Measurements from ENCODE around the gene TESPA1.
"Not testable (repeated sequence)": the region's sequence is repeated elsewhere in the genome, so short reads cannot be mapped to it uniquely, and the experiment has no call there.

TESPA1 gene

DNA sequence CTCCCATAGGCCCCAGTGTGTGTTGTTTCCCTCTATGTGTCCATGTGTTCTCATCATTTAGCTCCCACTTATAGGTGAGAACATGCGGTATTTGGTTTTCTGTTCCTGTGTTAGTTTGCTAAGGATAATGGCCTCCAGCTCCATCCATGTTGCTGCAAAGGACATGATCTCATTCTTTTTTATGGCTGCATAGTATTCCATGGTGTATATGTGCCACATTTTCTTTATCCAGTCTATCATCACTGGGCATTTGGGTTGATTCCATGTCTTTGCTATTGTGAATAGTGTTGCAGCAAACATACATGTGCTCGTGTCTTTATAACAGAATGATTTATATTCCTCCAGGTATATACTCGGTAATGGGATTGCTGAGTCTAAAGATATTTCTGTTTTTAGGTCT, 2.2 kb upstream of the TESPA1 start:
- not testable (repeated sequence) for DNase-seq (ENCODE audit: low read depth, low spot score)

DNA sequence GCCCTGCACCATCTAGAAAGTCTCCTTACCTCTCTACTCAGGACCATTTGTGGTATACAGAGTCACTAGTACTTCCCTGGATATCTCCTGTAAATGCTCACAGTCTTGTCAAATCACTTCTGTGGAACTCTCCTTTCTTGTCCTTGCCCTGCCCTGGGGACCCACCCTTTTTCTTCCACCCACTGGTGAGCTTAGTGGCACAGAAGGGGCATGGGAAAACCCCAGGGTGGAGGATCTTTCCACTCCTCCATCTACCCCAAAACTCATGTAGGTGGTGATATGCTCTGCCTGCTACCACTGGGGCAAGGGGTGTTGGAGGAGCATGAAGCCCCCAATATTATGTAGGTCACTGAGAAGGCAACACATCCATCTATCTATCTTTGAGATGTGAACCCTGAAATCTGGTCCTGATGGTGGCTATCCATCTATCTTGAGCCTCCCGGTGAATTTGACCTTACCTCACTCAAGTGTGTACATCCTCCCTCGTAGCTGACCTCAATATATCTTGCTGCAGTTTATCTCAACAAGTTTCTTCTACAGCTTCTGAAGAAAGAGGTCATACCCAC, 943 bp downstream of the TESPA1 start:
- no peak for DNase-seq (ENCODE audit: low read depth, low spot score)

DNA sequence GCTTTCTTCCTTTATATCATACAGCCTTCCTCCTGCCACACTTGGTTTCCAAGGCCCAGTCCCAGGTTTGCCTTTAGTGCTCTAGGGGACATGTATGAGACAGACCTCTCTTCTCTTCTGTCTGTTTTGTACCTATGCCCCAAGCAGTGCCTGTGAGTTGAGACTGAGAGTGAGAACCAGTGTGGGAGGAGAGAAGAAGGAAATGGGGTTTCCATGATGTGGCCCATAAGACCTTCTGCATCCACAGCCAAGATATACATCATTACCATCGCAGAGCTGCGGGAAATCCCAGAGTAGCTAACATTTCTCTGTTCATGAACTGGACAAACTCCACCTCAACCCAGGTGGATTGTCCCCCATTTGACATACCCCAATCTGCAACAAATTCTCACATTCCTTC, 2.8 kb downstream of the TESPA1 start:
- peak; percentile 9 for DNase-seq (ENCODE audit: low read depth, low spot score)

DNA sequence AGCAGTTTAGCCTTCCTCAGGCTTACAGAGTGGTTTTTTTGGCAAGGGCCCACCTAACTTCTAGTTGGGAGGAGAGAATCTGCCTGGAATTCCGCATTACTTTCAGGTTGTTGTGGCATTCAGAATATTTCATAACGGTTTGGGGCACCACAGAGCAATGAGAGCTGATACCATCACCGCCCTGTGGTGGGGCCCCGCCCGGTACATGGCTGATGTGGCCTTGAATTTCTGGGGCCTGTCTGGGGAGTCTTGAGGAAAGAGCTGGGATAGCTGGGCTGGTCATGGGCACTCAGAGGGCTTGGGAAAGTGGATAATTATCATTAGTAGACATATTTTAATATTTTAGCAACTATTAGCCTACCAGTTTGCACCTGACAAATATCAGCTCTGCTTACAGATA, 4.2 kb downstream of the TESPA1 start:
- DNase-seq (ENCODE audit: low read depth, low spot score): no peak

DNA sequence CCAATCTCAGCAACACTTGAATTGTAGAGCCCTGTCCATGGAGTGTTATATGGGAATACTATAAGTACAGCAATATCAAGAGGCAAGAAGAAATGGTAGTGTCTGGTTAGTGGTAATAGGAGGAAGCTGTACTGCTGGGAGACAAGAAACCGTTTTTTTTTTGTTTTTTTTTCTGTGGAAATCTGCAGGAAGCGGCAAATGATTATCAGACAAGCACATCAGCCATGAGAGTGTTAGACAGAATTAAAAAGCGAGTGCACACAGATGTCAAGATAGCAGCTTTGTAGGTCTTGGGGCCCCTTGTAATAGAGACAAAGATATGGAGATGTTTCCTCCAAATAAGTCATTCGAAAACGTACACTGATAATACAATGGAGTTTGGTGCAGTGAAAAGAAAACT, 6.7 kb downstream of the TESPA1 start:
- no peak for DNase-seq (ENCODE audit: low read depth, low spot score)

DNA sequence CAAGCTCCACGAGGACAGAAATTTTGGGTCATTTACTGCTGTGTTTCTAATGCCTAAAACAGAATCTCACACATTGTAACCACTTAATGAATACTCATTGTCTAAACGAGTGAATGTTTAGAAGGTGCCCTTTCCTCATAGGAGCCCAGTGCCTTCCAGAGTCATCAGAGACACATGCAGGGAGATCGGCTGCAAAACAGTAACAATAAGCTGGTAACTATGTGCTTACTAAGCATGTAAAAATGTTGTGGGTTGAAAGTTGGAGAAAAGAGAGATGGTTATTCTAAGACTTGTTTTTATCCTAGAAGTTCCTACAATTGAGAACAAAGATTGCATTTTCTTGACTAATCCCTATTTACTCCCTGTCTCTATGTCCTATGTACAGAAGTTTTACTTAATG, 7.4 kb downstream of the TESPA1 start:
- DNase-seq (ENCODE audit: low read depth, low spot score): no peak

DNA sequence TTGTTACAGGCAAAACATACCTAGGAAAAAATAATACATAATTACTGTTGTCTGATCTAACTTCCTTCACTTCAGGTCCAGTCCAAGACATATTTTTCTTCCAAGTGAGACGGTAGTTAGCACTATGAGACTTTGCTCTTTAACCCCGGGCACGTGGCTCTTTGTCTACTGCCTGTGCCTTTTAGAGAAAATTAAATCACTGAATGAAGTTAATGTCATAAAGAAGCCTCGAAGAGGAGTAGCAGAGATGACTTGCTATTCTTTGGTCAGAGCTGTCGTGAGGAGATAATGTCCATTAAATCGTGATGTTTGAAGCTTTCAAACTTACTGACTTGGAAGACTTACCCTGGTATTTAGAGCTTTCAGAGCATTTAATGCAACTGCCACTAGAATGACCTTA, 8.7 kb downstream of the TESPA1 start:
- no peak for DNase-seq (ENCODE audit: low read depth, low spot score)

DNA sequence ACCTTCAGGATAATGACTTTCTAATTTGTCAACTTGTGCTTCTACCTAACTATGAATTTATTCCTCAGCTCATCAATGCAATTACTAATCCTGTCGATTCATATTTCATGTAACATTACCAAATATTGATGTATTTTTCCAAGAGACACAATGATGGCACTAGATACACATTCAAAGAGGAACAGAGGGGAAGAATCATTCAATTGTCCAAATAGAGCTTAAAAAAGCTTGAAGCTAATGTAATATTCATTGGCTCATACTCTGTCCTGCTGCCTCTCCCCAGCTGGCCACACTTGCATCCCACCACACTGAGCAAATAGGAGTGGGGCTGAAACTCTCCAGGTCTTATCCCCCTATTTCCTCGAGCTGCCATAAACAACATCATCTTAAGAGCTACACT, 9.3 kb downstream of the TESPA1 start:
- no peak for DNase-seq (ENCODE audit: low read depth, low spot score)

DNA sequence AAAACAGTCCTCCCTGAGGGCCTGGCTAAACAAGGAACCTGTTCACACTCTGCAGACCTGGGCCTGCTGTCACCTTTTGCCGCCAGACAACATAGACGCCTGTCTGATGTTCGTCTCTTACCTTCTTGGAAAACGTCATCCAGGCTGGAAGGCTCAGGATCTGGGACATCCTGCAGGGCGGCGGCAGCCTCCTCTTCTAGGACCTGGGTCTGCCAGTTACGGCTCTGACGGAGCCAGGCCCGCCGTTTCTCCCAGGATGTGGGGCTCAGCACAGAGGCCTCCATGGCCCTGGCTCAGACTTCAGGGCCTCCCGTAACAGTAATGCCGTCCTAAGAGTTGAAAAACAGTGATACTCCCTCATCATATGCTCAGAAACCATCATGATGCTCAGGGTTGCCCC, 10.3 kb downstream of the TESPA1 start:
- DNase-seq (ENCODE audit: low read depth, low spot score): no peak

DNA sequence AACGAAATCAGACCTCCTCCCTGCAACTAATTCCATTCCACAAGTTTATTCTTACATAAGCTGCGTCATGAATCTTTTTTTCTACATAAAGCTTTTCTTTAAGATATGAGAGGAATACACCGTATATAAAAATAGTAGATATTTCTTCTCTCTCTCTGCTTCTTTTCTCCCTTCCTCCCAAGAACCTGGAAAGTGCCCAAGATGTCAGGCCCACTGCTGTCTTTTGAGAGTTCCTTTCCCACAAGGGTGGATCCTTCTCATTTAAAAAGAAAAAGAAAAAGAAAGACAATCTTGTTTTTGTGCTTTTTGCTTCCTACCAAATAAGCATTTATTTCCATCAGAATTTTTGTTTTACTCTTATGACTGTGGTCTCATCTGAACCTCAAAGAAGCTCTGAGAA, 11.0 kb downstream of the TESPA1 start:
- no peak for DNase-seq (ENCODE audit: low read depth, low spot score)

DNA sequence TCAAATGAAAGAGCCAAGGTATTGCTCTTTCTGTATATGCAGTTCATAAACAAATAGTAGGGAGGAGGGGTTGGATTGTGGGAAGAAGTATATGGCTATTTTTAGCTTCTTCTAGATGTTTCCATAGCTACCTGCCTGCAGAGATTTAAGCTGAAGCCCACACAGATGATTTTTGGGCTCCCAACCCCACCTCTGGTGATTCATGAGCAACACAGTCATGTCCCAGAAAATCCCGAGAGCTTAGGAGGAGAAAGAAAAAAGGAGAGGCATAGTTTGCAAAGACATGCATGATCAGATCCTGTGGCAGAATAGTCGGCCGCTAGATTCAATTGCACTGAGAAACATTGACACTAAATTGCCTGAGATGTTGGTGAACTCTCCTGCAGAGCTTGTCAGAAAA, 13.8 kb downstream of the TESPA1 start:
- DNase-seq (ENCODE audit: low read depth, low spot score): no peak

DNA sequence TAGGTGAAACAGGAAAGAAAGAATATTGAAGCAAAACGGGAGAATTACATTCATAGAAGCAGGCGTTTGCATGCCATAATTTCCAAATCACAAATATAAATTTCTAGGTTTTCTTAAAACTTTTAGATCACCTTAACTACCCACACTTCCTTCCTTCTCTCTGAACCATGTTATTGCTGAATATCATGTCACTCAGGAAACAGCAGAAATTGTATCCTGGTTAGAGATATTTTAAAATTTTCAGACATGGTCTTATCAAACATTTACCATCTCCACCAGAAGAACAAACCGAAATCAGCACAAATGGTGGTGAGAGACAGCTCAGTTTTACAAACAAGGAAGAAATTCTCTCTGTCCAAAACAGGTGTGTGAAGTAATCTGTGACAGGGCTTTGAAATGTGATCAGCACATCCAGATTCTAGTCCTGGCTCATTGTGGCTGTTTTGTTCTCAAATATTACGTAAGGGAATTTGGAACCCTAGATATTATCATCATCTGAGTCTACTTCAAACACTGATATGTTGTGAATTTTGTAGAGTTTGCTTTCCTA, 16.3 kb downstream of the TESPA1 start:
- no peak for DNase-seq (ENCODE audit: low read depth, low spot score)

DNA sequence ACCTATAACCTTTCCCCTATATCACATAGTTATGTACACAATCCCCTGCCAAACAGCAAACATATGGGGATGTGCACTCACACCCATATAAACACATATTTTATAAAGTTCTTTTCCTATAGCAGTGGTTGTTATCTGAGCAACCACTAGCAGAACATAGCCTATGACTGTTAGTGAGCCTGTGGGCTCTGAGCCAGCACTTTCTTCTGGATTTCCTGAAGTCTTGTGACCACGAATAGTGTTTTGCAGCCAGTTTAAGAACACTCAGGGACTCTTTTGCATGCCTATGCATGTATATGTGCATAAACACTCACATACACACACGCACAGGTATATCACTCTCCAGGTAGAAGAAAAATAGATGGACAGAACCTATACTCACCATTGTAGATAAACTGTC, 17.1 kb downstream of the TESPA1 start:
- DNase-seq (ENCODE audit: low read depth, low spot score): no peak

DNA sequence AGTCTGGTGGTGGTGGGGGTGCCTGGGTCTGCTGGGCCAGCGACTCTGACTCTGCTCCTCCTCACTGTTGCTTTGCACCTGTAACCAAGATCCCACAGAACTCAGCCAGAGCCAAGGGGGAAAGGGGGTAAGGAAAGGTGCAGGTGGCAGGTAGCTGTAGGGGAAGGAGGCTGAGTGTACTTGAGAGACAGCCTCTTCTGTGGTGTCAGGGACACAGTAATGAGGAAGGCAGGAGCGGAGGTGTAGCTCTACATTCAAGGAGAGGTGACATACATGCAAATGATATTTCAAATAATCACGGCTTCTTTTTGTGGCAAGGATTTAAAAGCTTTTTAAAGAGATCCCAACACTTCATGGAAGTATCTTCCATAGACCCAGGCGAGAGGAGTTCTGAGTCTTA, 23.4 kb downstream of the TESPA1 start:
- no peak for DNase-seq (ENCODE audit: low read depth, low spot score)

DNA sequence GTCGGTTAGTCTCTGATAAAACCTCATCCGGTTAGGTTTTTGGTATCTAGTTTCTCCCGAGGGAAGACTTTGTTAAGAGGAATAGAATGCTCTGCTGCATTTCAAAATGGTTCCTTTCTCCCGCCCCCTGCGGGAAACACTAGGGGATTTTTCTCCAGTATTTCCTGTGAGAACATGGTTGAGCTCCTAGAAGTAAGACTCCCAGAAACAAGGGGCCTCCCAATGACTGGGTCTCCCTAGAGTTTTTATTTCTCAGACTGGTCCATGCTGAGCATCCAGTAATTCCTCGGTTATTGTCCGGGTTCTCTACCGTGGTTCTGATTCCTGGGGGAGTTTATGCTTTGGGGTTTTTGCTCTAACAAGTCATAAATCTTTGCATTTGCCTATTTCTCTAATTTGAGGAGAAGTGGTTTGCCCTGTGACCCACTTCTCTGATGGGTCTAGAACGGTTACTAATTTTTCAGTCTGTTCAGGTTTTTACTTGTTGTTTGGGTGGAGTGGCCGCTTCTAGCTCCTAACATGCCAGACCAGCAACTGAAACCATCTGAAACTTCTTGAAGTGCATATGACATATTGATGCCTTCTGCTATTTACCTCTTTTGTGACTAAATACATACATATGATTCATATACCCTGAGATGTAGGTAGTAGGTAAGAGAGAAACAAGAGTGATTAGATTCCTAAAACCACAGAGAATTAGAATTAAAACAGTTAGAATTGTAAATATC, 25.1 kb downstream of the TESPA1 start:
- DNase-seq (ENCODE audit: low read depth, low spot score): no peak

DNA sequence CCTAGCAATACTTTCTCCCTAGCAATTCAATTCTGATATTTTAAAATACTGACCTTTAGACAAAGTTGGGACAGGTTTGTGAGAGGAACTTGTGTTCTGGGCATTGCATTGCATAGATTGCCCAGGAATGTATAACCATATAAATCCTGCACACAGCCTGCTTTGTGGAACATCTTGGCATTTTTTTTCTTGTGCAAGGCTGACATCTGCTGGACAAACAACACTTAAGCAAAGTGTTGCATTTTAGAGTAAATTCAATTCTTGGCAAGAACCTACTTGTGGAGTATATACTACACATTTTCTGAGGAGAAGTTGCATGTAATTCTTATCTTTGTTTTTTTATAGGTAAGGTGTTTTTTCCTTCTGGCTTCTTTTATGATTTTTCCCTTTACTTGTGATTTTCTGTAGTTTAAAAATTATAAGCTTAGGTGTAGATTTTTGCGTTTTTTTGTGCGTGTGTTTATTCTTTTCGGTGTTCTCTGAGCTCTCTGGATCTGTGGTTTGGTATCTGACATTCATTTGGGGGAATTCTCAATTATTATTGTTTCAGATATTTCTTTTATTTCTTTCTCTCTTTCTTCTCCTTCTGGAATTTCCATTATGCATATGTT, 26.4 kb downstream of the TESPA1 start:
- DNase-seq (ENCODE audit: low read depth, low spot score): no peak

DNA sequence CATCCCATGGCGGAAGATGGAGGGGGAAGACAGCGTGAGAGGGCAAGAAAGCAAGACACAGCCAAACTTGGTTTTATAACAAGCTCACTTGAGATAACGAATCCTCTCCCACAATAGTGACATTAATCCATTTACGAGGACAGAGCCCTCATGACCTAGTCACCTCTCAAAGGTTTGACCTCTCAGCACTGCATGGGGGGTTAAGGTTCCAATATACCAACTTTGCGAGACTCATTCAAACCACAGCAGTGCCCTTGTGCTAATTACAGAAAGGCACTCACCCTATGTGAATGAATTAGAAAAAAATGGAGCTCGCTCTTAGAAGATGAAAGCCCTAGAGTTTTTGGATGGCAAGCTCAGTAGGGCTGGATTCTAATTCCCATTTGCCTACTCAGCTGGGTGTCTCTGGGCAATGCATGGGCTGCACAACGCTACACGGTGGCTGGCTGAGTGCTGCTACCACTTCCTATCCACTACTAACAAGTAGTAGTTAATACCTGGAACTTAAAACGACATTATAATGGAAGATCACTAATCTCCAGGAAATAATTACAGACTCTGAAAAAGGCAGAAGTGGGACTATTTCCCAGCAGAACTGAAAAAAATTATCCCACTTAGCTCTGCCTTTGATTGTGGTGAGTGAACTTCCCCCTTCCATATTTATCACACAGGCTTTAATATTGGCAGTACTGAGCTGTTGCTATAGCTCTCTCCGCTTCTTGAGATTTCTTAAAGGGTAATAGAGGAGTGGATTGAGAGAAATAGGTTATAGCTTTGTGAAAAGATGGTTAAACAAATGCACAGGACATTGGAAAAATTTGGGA, 27.5 kb downstream of the TESPA1 start:
- no peak for DNase-seq (ENCODE audit: low read depth, low spot score)

DNA sequence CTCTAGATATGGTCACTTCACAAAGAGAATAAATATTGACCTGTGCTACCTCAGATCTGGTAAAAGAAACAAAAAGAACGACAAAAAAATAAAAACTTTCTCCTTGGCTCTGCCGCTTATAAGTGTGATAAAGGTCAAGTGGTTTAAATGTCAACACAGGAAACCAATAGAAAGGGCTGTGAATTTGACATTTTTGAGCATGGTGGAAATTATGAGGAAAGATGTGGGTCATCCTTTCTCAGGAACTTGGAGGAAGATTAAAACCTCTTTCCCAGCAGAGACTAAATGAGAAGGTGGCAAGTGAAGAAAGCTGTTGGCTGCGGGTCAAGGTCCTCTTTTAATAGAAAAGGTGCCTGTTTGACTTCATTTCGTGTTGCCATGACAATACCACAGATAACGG, 28.2 kb downstream of the TESPA1 start:
- DNase-seq (ENCODE audit: low read depth, low spot score): no peak

DNA sequence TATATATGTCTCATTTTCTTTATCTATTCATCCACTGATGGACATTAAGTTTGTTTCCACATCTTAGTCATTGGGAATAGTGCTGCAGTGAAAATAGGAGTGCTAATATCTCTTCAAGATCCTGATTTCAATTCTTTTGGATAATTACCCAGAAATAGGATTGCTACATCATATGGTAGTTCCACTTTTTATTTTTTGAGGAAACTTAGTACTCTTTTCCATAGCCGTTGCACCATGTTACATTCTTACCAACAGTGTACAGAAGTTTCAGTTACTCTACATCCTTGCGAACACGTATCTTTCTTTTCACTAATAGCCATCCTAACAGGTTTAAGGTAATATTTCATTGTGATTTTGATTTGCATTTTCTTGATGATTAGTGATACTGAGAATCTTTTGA, 29.8 kb downstream of the TESPA1 start:
- no peak for DNase-seq (ENCODE audit: low read depth, low spot score)

DNA sequence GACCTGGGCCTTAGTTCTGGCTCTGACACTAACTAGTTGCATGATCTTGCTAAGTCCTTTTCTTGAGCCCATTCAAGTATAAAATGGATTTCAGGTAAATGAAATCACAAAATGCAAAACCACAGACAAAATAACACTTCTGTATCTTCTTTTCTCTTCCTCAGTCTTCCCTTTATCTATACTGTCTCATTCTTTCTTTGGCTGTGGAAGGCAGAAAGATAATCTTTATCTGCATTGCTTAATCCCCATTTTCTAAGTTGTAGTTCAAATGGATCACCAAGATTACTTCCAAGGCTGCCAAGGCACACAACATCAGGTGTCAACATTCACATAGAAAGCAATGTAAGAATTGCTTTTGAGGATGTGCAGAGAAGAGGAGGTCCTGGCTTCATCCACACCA, 30.3 kb downstream of the TESPA1 start:
- no peak for DNase-seq (ENCODE audit: low read depth, low spot score)

DNA sequence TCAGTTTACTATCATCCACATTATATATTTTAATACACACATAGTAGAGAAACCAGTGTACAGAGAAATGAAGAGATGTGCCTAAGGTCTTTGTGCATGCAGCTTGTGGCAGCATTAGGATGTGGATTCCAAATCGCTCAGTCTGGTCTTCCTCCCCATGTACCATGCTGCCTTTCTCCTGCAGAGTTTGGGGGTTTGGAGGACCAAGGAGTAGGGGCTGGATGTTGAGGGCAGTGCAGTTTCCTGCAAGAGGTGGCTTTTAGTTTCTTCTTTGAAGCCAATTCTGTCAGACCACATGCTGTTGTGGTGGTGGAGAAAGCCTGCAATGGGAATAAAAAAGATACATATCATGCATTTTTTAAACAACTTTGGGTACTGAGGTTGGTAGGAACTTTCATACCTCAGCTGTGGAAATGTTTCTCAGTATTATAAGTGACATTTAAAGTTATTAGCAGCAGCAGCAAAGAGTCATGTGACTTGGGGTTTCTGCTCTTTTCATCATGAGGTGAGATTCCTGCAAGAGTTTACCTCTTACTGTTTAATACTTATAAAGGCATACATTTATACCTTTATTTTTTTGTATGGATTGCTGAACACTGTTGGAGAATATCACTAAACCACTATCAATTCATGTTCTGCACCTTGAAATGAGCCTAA, 34.4 kb downstream of the TESPA1 start:
- no peak for DNase-seq (ENCODE audit: low read depth, low spot score)

Measured in activated naive CD8-positive, alpha-beta T cell treated with anti-CD3 and anti-CD28 coated beads, Interleukin-2, amount 50 U/mL, for 16 hours (primary cell).